IPS DF 6.9 (cell line): ENCODE data around the gene TMEM238L.

Experiments
- DNase-seq: peaks from one replicate; pipeline ENCODE4 v3.0.0-alpha.2; 2013; ENCODE audit warnings: low read depth, low spot score
- H3K27ac ChIP-seq: one replicate; pipeline ENCODE4 v1.5.1; 2013; ENCODE audit warnings: low read length, control low read depth
- H3K27me3 ChIP-seq: 2 replicates; pipeline ENCODE4 v1.6.1; 2013; ENCODE audit warnings: mild to moderate bottlenecking, low read length; ENCODE audit not compliant: control insufficient read depth, insufficient read depth
- H3K36me3 ChIP-seq: 2 replicates; pipeline ENCODE4 v1.6.1; 2013; ENCODE audit warnings: low read length; ENCODE audit not compliant: control insufficient read depth, insufficient read depth
- H3K4me1 ChIP-seq: 2 replicates; pipeline ENCODE4 v1.6.1; 2013; ENCODE audit warnings: low read length; ENCODE audit not compliant: control insufficient read depth, insufficient read depth
- H3K4me3 ChIP-seq: 2 replicates; pipeline ENCODE4 v1.5.1; 2013; ENCODE audit warnings: mild to moderate bottlenecking, low read length
- H3K9me3 ChIP-seq: 2 replicates; pipeline ENCODE4 v1.6.1; 2013; ENCODE audit warnings: low read length, inconsistent platforms; ENCODE audit not compliant: control insufficient read depth, insufficient read depth
- WGBS: extraction: QIAGEN DNeasy Blood & Tissue Kit; methylation state at CpG from one replicate; pipeline ENCODE4 v1.1.7; 2013; ENCODE audit warnings: mixed read lengths, missing lambda C conversion rate; ENCODE audit not compliant: insufficient read length, insufficient coverage; 5-methylcytosine and 5-hydroxymethylcytosine counted together

TMEM238L gene

GRCh38 chr17:10831696-10832095, 27.8 kb upstream of the TMEM238L start:
- no peaks in the 10 kb centered on the region for H3K27me3 ChIP-seq
- no peaks in the 10 kb centered on the region for H3K4me1 ChIP-seq
- DNase-seq, result no peak
- no peaks in the 10 kb centered on the region for H3K9me3 ChIP-seq
- no peak overlapping the region for H3K27ac ChIP-seq
- no CpG with 5 or more reads among the region's 5 CpGs for WGBS
- H3K36me3 ChIP-seq, result no peaks in the 10 kb centered on the region
- H3K4me3 ChIP-seq, result no peak overlapping the region

GRCh38 chr17:10827898-10828552, 24.1 kb upstream of the TMEM238L start:
- Histone ChIP-seq H3K36me3 (no peaks in the 10 kb centered on the region), H3K4me3 (no peak overlapping the region), H3K9me3 (no peaks in the 10 kb centered on the region), H3K4me1 (no peaks in the 10 kb centered on the region), H3K27ac (no peak overlapping the region), H3K27me3 (no peaks in the 10 kb centered on the region)
- WGBS, result no CpG with 5 or more reads among the region's 5 CpGs
- no peak for DNase-seq

DNA sequence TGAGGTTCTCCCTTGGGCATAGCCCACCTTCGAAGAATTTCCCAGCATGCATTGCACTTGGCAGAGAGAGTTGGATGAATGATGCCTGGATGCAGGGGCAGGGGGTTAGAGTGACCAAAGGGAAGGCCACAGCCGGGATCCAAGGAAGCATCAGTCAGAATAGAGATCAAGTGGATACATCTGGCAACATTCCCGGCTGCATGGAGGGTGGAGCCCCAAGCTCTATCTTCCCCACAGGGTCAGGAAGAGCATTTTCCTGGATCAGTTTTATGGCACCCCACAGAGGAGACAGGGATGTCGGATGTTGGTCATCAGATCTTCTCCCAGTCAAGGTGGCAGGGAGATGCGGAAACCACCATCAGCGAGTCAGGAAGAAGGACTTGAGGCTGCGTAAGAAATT, 21.0 kb upstream of the TMEM238L start:
- 0 out of 2 replicates have a peak, but pooled peaks cover 2% of the 10 kb centered on the region for H3K4me1 ChIP-seq
- WGBS, result no CpG with 5 or more reads among the region's 7 CpGs
- no peaks in the 10 kb centered on the region for H3K9me3 ChIP-seq
- no peaks in the 10 kb centered on the region for H3K27me3 ChIP-seq
- DNase-seq, result no peak
- H3K36me3 ChIP-seq, result no peaks in the 10 kb centered on the region
- H3K4me3 ChIP-seq, result no peak overlapping the region
- H3K27ac ChIP-seq, result no peak overlapping the region

DNA sequence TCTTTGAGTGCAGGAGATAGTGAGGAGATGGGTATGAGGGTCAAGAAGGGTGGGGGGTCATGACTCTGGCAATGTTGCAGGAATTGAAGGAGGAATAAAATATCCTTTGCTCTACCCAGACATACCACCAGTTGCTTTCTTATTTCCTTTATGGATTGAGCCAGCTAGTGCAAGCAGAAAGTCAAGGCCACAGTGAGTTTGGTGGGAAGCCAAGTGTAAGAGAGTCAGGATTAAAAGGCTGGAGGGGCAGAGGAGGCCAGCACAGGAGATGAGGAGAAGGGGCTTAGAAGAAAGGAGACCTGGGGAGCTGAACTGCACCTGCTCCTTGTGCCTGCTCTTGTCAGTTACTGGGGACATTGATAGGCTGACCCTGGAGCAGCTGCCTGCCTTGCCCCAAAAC, 17.9 kb upstream of the TMEM238L start:
- DNase-seq, result no peak
- no peak overlapping the region for H3K27ac ChIP-seq
- no peak overlapping the region for H3K4me3 ChIP-seq
- no peaks in the 10 kb centered on the region for H3K36me3 ChIP-seq
- 0 out of 2 replicates have a peak, but pooled peaks cover 2% of the 10 kb centered on the region for H3K4me1 ChIP-seq
- no peaks in the 10 kb centered on the region for H3K27me3 ChIP-seq
- no peaks in the 10 kb centered on the region for H3K9me3 ChIP-seq

DNA sequence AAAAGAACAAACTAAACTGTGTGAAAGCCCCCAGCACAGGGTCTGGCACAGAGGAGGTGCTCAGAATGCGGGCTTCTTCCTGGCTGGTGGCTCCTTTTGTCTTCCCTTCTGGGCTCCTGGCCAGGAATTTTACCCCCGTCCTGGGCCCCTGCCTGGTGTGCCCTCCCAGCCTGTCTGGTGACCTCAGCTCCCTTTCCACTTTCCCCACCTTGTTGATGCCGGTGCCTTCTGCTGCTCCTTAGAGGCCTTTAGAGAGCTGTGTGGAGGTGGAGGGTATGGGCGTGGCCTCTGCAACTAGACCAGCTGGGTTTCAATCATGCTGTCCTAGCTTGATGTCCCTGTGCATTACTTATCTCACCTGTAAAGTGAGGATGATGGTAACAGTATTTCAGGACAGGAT, 17.2 kb upstream of the TMEM238L start:
- Histone ChIP-seq H3K27ac (no peak overlapping the region), H3K9me3 (no peaks in the 10 kb centered on the region), H3K27me3 (no peaks in the 10 kb centered on the region), H3K4me3 (no peak overlapping the region), H3K36me3 (no peaks in the 10 kb centered on the region), H3K4me1 (0 out of 2 replicates have a peak, but pooled peaks cover 2% of the 10 kb centered on the region)
- WGBS, result no CpG with 5 or more reads among the region's 4 CpGs
- no peak for DNase-seq

DNA sequence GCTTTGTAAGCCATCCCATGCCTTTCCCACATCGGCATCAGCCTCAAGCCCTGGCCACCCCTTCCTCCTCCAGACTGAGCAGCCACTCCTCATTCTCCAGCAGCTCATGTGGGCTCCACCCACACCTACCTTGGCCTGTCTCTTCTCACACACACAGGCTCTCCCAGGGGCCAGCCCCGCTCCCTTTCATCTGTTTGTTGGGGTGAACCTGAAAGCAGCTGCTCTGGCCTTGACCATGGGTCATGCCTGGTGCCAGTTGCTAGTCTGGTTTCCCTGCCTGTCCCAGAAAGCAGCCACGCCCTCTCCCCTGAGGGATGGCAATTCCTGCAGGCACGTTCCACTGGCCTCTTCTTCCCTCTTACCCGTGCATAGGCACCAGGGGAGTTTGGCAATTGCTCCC, 11.4 kb upstream of the TMEM238L start:
- H3K27ac ChIP-seq, result no peak overlapping the region
- no peak overlapping the region for H3K4me3 ChIP-seq
- no peaks in the 10 kb centered on the region for H3K9me3 ChIP-seq
- H3K36me3 ChIP-seq, result no peaks in the 10 kb centered on the region
- no peaks in the 10 kb centered on the region for H3K4me1 ChIP-seq
- DNase-seq, result no peak
- WGBS, result no CpG with 5 or more reads among the region's 5 CpGs
- H3K27me3 ChIP-seq, result no peaks in the 10 kb centered on the region

DNA sequence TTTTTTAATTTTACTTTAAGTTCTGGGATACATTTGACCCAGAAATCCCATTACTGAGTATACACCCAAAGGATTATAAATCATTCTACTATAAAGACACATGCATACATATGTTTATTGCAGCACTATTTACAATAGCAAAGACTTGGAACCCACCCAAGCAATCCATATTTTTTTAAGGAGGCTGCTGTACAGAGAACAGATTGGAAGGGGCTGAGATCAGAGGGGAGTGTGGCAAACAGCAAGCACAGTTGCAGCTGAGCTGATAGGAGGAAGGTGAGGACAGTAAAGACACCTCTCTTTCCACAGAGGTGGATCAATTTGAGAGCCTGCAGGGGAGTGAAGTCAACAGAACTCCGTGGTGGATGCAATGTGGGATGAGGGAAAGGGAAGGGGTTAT, 10.2 kb upstream of the TMEM238L start:
- H3K27me3 ChIP-seq, result no peaks in the 10 kb centered on the region
- DNase-seq, result no peak
- no peaks in the 10 kb centered on the region for H3K4me1 ChIP-seq
- H3K4me3 ChIP-seq, result no peak overlapping the region
- no peaks in the 10 kb centered on the region for H3K9me3 ChIP-seq
- no peak overlapping the region for H3K27ac ChIP-seq
- H3K36me3 ChIP-seq, result no peaks in the 10 kb centered on the region
- WGBS, result no CpG with 5 or more reads among the region's 1 CpG

DNA sequence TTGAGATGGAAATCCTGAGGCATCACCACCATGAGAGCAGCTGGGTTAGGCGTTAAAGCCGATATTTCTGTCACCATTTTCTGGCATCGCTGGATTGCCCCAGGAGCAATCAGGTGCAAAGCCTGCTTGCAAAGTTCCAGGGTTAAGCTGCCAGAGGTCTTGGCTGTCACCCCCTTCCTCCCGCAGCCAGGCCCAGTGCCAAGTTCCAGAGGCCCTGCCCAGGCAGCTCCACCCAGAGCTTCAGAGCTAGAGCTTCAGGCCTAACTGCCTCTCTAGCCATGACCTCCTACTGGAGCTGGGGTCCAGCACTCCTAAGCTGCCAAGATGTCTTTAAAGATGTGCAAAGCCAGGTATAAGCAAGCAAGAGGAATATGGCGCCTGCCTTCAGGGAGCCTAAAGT, 8.8 kb upstream of the TMEM238L start:
- Histone ChIP-seq H3K4me1 (no peaks in the 10 kb centered on the region), H3K27ac (no peak overlapping the region), H3K27me3 (no peaks in the 10 kb centered on the region), H3K9me3 (no peaks in the 10 kb centered on the region), H3K36me3 (no peaks in the 10 kb centered on the region), H3K4me3 (no peak overlapping the region)
- no peak for DNase-seq
- WGBS, result no CpG with 5 or more reads among the region's 5 CpGs

GRCh38 chr17:10809605-10810004, 5.7 kb upstream of the TMEM238L start:
- no peak overlapping the region for H3K4me3 ChIP-seq
- no peaks in the 10 kb centered on the region for H3K36me3 ChIP-seq
- H3K9me3 ChIP-seq, result no peaks in the 10 kb centered on the region
- no CpG with 5 or more reads among the region's 4 CpGs for WGBS
- no peaks in the 10 kb centered on the region for H3K27me3 ChIP-seq
- DNase-seq, result no peak
- H3K4me1 ChIP-seq, result 0 out of 2 replicates have a peak, but pooled peaks cover 2% of the 10 kb centered on the region
- no peak overlapping the region for H3K27ac ChIP-seq

GRCh38 chr17:10807704-10808128, 3.8 kb upstream of the TMEM238L start:
- 0 out of 2 replicates have a peak, but pooled peaks cover 2% of the 10 kb centered on the region for H3K4me1 ChIP-seq
- no peaks in the 10 kb centered on the region for H3K27me3 ChIP-seq
- WGBS, result no CpG with 5 or more reads among the region's 7 CpGs
- H3K27ac ChIP-seq, result no peak overlapping the region
- no peaks in the 10 kb centered on the region for H3K36me3 ChIP-seq
- H3K4me3 ChIP-seq, result no peak overlapping the region
- H3K9me3 ChIP-seq, result no peaks in the 10 kb centered on the region
- no peak for DNase-seq

DNA sequence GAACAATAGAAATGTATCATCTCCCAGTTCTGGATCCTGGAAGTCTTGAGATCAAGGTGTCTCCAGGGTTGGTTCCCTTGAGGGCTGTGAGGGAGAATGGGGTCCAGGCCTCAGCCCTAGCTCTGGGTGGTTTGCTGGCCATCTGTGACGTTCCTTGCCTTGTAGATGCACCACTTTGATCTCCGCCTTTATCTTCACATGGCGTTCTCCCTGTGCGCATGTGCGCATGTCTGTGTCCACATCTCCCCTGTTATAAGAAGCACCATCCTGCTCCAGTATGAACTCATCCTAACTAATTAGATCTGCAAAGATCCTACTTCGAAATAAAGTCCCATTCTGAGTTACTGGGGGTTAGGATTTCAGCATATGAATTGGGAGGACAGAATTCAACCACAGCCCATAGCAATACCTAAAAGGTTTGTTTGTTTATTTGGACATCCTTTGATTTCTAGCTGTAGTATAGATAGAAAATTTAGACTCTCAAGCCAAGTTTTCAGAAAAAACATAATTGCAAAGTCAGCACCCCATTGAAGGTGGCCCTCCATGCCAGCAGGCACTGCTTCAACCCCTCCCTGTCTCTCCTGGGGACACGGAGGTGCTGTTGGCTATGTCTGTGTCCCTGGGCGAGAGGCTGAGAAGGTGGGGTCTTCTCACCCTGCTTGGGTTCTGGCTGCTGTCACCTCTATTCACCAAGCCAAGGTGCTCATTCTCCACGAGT, 2.8 kb upstream of the TMEM238L start:
- no peak overlapping the region for H3K27ac ChIP-seq
- no peak overlapping the region for H3K4me3 ChIP-seq
- DNase-seq, result no peak
- whole genome bisulfite sequencing, result no CpG with 5 or more reads among the region's 9 CpGs
- no peaks in the 10 kb centered on the region for H3K27me3 ChIP-seq
- H3K4me1 ChIP-seq, result 0 out of 2 replicates have a peak, but pooled peaks cover 2% of the 10 kb centered on the region
- no peaks in the 10 kb centered on the region for H3K36me3 ChIP-seq
- H3K9me3 ChIP-seq, result no peaks in the 10 kb centered on the region
